Heart left ventricle (tissue), 16 donors: ENCODE data around the gene ETFB. TPM values are rescaled to one million over a fixed set of nuclear protein-coding genes. Genes with fewer than 3 reads are reported as not detected.

ENCODE experiments used
- ATAC-seq, 4 donors: fragments of 200-7000 bp; cut with Tn5 transposase; one replicate each; pipeline ENCODE4 v1.9.1; 2020 to 2022; ENCODE audit warnings: moderate library complexity in 4 of 4, mild to moderate bottlenecking in 3 of 4, moderate number of reproducible peaks in 1 of 4
- DNase-seq, 5 donors: peaks; one replicate each; pipeline ENCODE4 v3.0.0-alpha.2; 2020
- H3K27ac ChIP-seq, 12 donors: fragments of 200-600 bp; sonication (generic) in 4 of 12; one replicate each; pipeline versions ENCODE4 v1.5.0 to v1.8.0; 2016 to 2022; ENCODE audit warnings: mild to moderate bottlenecking in 2 of 12
- H3K27me3 ChIP-seq, 9 donors: fragments of 200-600 bp; sonication (generic) in 2 of 9; one replicate each; pipeline versions ENCODE4 v1.5.1 to v1.8.0; 2016 to 2022; ENCODE audit warnings: mild to moderate bottlenecking in 3 of 9
- H3K36me3 ChIP-seq, 9 donors: fragments of 200-600 bp; sonication (generic) in 2 of 9; one replicate each; pipeline versions ENCODE4 v1.5.0 to v1.8.0; 2018 to 2022; ENCODE audit warnings: mild to moderate bottlenecking in 2 of 9
- H3K4me1 ChIP-seq, 12 donors: fragments of 200-600 bp; sonication (generic) in 4 of 12; one replicate each; pipeline versions ENCODE4 v1.5.0 to v1.8.0; 2016 to 2022; ENCODE audit warnings: mild to moderate bottlenecking in 3 of 12
- H3K4me3 ChIP-seq, 12 donors: fragments of 200-600 bp; sonication (generic) in 4 of 12; one replicate each; pipeline versions ENCODE4 v1.5.0 to v1.8.0; 2017 to 2022; ENCODE audit warnings: mild to moderate bottlenecking in 9 of 12, moderate library complexity in 4 of 12
- H3K9me3 ChIP-seq, 12 donors: fragments of 200-600 bp; sonication (generic) in 4 of 12; one replicate each; pipeline versions ENCODE4 v1.5.0 to v1.8.0; 2016 to 2022; ENCODE audit warnings: mild to moderate bottlenecking in 1 of 12
- CTCF ChIP-seq, 12 donors: fragments of 200-600 bp; sonication (generic) in 4 of 12; IDR thresholded peaks; one replicate each; pipeline versions ENCODE4 v1.5.0 to v1.8.0; 2018 to 2022; ENCODE audit warnings: antibody characterized with exemption in 12 of 12, mild to moderate bottlenecking in 5 of 12
- POLR2A ChIP-seq, 2 donors: fragments of 450-650 bp; IDR thresholded peaks; one replicate each; pipeline ENCODE4 v1.6.1; 2017; ENCODE audit warnings: antibody characterized with exemption in 2 of 2, mild to moderate bottlenecking in 2 of 2, moderate library complexity in 2 of 2
- WGBS, 4 donors: extraction: QIAGEN DNeasy Blood & Tissue Kit in 2 of 4; methylation state at CpG; one replicate each; pipeline versions ENCODE4 v1.1.5 to v1.1.7; 2013 to 2018; 5-methylcytosine and 5-hydroxymethylcytosine counted together
- intact Hi-C, 10 donors: fragments of 100-400 bp; cut with DNase I; formaldehyde crosslinking; loops; one replicate each; pipeline versions ENCODE4 v1.11.1 to v1.14.2; 2022
- polyA plus RNA-seq, 2 donors: library from polyadenylated mRNA; stranded (reverse); fragments of 200-250 nt; gene quantifications; one replicate each; pipeline ENCODE4 v1.2.3, GENCODE V29; 2013
- total RNA-seq, 9 donors: library from RNA; depleted of rRNA in 2 of 9; stranded (reverse); fragments of >200 nt in 2 of 9; fragmentation: NEBNext Ultra II Directional in 3 of 9; extraction: Animal tissue kit (Norgen Biotek cat#: 25700) in 3 of 9; gene quantifications; one replicate each; pipeline versions ENCODE4 v1.1.0 to v1.2.4, GENCODE V29; 2016 to 2023
- donor health status: ischemic (EF 13 %, LVEDD 7.1; RV severe dilation, severe dysfunction).
- donor health status: healthy with polysubstance abuse.
- donor health status: DM: no; HTN: yes; CAD: no.
- donor health status: DM: no; HTN: no; CAD: no.
- donor health status: ischemic (EF 25% LVEDD 6.9; RV normal size, moderate dysfunction).
- donor health status: ischemic (EF 25% LVEDD 5.7; RV mildly dilated, moderate dysfunction).
- donor health status: healthy.
- donor health status: DM: yes; HTN: yes; CAD: no.
- donor health status: ischemic (EF 35%, LVEDD 5.7; RV mildly dilated, moderate dysfunction).
- donor health status: nonischemic (EF 11% LVEDD 7.7; RV severe dilation, severe dysfunction).
- donor health status: DM: yes; HTN: yes; CAD: no.
- donor health status: PGD.
- donor health status: ischemic (EF 29% LVEDD 5.4; RV normal size, mild dysfunction).
- donor health status: nonischemic (EF 23%, LVEDD 6.1; RV moderate dilation, normal function).

ETFB gene
- total and polyA plus RNA-seq, 11 donors, result 206 to 835 (median 301) TPM

- Histone ChIP-seq H3K4me1 (no peaks in the 10 kb centered on the region), H3K36me3 (no peaks in the 10 kb centered on the region), H3K27me3 (no peaks in the 10 kb centered on the region), H3K9me3 (no peaks in the 10 kb centered on the region), H3K27ac (no peak overlapping the region), H3K4me3 (peak overlapping the region in 1 of 12 donors; percentile 20)
- DNase-seq (no peak), ATAC-seq (no peak)
- WGBS, 4 donors, result 83 to 92% (median 89%) methylated on average over 14 of the region's 14 CpGs
- intact Hi-C loops, result no loop called here
- TF ChIP-seq POLR2A (IDR thresholded peaks at IDR 0.05) (no peak), CTCF (IDR thresholded peaks at IDR 0.05) (no peak)
Measured at GRCh38 chr19:51386882-51387520, 20.8 kb upstream of the ETFB start.

- intact Hi-C loops, result no loop called here
- DNase-seq (no peak), ATAC-seq (no peak)
- Histone ChIP-seq H3K4me3 (no peak overlapping the region), H3K27ac (no peak overlapping the region), H3K27me3 (no peaks in the 10 kb centered on the region), H3K9me3 (peaks cover 0 to 7% (median 0%) of the 10 kb centered on the region in 12 donors), H3K36me3 (no peaks in the 10 kb centered on the region), H3K4me1 (no peaks in the 10 kb centered on the region)
- 92 to 97% (median 94%) methylated on average over 4 of the region's 4 CpGs for WGBS, 4 donors
- TF ChIP-seq CTCF (IDR thresholded peaks at IDR 0.05) (no peak), POLR2A (IDR thresholded peaks at IDR 0.05) (no peak)
Measured at GRCh38 chr19:51382004-51382403, 15.8 kb upstream of the ETFB start.

GRCh38 chr19:51380379-51380778 is 14.2 kb upstream of the ETFB start:
- Histone ChIP-seq H3K4me3 (no peak overlapping the region), H3K36me3 (no peaks in the 10 kb centered on the region), H3K4me1 (no peaks in the 10 kb centered on the region), H3K27me3 (no peaks in the 10 kb centered on the region), H3K9me3 (peaks cover 0 to 7% (median 0%) of the 10 kb centered on the region in 12 donors), H3K27ac (no peak overlapping the region)
- DNase-seq, result no peak
- no peak for ATAC-seq
- TF ChIP-seq CTCF (IDR thresholded peaks at IDR 0.05), result no peak
- no peak for TF ChIP-seq POLR2A (IDR thresholded peaks at IDR 0.05)
- intact Hi-C loops, result no loop called here
- 89 to 93% (median 91%) methylated on average over 9 of the region's 9 CpGs for WGBS, 4 donors

- intact Hi-C loops, result no loop called here
- Histone ChIP-seq H3K4me1 (peaks cover 0 to 15% (median 0%) of the 10 kb centered on the region in 12 donors), H3K27me3 (no peaks in the 10 kb centered on the region), H3K27ac (no peak overlapping the region), H3K9me3 (peaks cover 0 to 7% (median 0%) of the 10 kb centered on the region in 12 donors), H3K36me3 (no peaks in the 10 kb centered on the region), H3K4me3 (no peak overlapping the region)
- ATAC-seq (no peak), DNase-seq (no peak)
- TF ChIP-seq CTCF (IDR thresholded peaks at IDR 0.05), result no peak
- TF ChIP-seq POLR2A (IDR thresholded peaks at IDR 0.05), result no peak
- 77 to 85% (median 78%) methylated on average over 2 of the region's 2 CpGs for WGBS, 4 donors
Measured at GRCh38 chr19:51377422-51377821, 11.2 kb upstream of the ETFB start.
